ENCODE measurements around the gene GPER1. TPM values are rescaled to one million over a fixed set of nuclear protein-coding genes. Genes with fewer than 3 reads are reported as not detected.
A peak's percentile ranks its signal among the peaks of the same experiment; 100 is the strongest.
"Not testable (repeated sequence)": the region's sequence is repeated elsewhere in the genome, so short reads cannot be mapped to it uniquely, and the experiment has no call there.

The GPER1 gene
- 1 to 10 TPM; 5.5 to 6.6 TPM for total RNA-seq
- long read RNA-seq, donor 1, transcript GPER1-202 (2 exons, 2,639 nt): major isoform, 5 of 9 reads
- long read RNA-seq, donor 1, partial matches to known transcripts: 0 of 9 reads
- long read RNA-seq, donor 1, other reads (novel, unspliced or antisense): 4 of 9 reads
- long read RNA-seq, donor 2, transcript GPER1-201 (2 exons, 2,778 nt): major isoform, 5 of 16 reads
- long read RNA-seq, donor 2, partial matches to known transcripts: 0 of 16 reads
- long read RNA-seq, donor 2, other reads (novel, unspliced or antisense): 9 of 16 reads

GRCh38 chr7:1087952-1088920, at the start of gene GPER1:
Gene GPER1 (plus strand): TSS chr7:1088113. CDS start chr7:1091729, 3,616 bp downstream.
- intact Hi-C loops (cut with DNase I): loop anchor here in 1 of 2 donors (5.0 kb wide), 1 partner anchor 34 kb away; no protein-coding TSS in a partner anchor

GRCh38 chr7:1040233-1040632, 47.7 kb upstream of the GPER1 start:
- intact Hi-C loops (cut with DNase I); DNase-seq (ENCODE audit: low spot score): not testable (repeated sequence)

More at GRCh38 chr7:1087952-1088920, at the start of gene GPER1:
- DNase-seq (ENCODE audit: low spot score): no peak

GRCh38 chr7:1040790-1041189, 47.1 kb upstream of the GPER1 start:
- DNase-seq (ENCODE audit: low spot score): no peak
- intact Hi-C loops (cut with DNase I): no loop called here

DNA sequence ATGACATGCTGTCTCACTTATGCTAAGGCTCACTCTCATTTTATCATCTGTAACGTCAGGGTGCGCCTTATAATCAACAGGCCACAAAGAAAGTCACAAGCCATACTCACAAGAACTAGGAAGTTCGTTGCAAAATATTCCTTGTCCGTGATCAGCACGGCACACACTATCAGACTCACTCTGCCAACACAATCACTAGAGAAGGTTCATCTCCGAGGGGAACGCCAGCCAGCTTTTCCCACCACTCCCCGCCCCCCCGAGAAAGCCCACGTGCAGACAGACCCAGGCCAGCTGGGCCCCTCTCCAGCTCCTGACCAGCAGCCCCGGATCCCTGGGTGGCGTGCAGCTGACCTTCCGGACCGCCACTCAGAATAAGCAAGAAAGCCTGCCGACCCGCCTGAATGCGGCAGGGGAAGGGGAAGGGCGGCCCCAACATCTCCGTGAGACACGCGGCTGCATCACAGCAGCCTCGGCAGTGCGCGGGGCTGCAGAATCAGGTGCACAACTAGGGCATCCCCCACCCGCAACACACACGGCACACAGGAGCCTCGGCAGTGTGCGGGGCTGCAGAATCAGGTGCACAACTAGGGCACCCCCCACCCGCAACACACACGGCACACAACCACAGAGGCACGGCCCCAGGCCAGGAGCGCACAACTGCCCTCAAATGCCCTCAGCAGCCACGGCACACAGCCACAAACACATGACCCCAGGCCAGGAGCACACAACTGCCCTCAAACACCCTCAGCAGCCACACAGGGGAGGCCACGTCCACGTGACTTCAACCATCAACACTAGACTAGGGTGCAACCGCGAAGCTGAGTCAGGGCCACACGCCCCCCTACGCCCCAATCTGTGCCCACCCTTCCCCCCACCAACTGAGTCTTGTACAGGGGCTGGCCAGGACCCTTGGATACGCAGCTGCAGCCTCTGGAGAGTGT, 46.1 kb upstream of the GPER1 start:
- DNase-seq (ENCODE audit: low spot score): no peak
- intact Hi-C loops (cut with DNase I): no loop called here

- no peak for DNase-seq (ENCODE audit: low spot score)
- intact Hi-C loops (cut with DNase I): no loop called here
Measured at GRCh38 chr7:1042492-1042833, 45.5 kb upstream of the GPER1 start.

GRCh38 chr7:1043552-1044188, 44.2 kb upstream of the GPER1 start:
- intact Hi-C loops (cut with DNase I): no loop called here
- DNase-seq (ENCODE audit: low spot score): no peak

GRCh38 chr7:1044189-1045068, 43.5 kb upstream of the GPER1 start, which contains the start of gene GPR146:
Gene GPR146 (plus strand): TSS chr7:1044546. CDS start chr7:1057516, 12,970 bp downstream.
- intact Hi-C loops (cut with DNase I): loop anchor here in 1 of 2 donors (5.0 kb wide), 1 partner anchor 42 kb away; no protein-coding TSS in a partner anchor
- peak; percentile 99 for DNase-seq (ENCODE audit: low spot score)

- no peak for DNase-seq (ENCODE audit: low spot score)
- intact Hi-C loops (cut with DNase I): loop anchor here in 1 of 2 donors (5.0 kb wide), 1 partner anchor 43 kb away; no protein-coding TSS in a partner anchor
Measured at GRCh38 chr7:1045069-1046063, 42.5 kb upstream of the GPER1 start.

GRCh38 chr7:1046722-1047679, 40.9 kb upstream of the GPER1 start:
- no peak for DNase-seq (ENCODE audit: low spot score)
- intact Hi-C loops (cut with DNase I): loop anchor here in 1 of 2 donors (5.0 kb wide), 1 partner anchor 45 kb away; no protein-coding TSS in a partner anchor

GRCh38 chr7:1049006-1049741, 38.7 kb upstream of the GPER1 start:
- intact Hi-C loops (cut with DNase I): loop anchor here in 1 of 2 donors (5.0 kb wide), 1 partner anchor 47 kb away; no protein-coding TSS in a partner anchor
- DNase-seq (ENCODE audit: low spot score): no peak

GRCh38 chr7:1049801-1050200, 38.1 kb upstream of the GPER1 start:
- DNase-seq (ENCODE audit: low spot score): no peak
- intact Hi-C loops (cut with DNase I): loop anchor here in 1 of 2 donors (5.0 kb wide), 1 partner anchor 48 kb away; no protein-coding TSS in a partner anchor

- no peak for DNase-seq (ENCODE audit: low spot score)
Measured at GRCh38 chr7:1050254-1050906, 37.5 kb upstream of the GPER1 start.

DNA sequence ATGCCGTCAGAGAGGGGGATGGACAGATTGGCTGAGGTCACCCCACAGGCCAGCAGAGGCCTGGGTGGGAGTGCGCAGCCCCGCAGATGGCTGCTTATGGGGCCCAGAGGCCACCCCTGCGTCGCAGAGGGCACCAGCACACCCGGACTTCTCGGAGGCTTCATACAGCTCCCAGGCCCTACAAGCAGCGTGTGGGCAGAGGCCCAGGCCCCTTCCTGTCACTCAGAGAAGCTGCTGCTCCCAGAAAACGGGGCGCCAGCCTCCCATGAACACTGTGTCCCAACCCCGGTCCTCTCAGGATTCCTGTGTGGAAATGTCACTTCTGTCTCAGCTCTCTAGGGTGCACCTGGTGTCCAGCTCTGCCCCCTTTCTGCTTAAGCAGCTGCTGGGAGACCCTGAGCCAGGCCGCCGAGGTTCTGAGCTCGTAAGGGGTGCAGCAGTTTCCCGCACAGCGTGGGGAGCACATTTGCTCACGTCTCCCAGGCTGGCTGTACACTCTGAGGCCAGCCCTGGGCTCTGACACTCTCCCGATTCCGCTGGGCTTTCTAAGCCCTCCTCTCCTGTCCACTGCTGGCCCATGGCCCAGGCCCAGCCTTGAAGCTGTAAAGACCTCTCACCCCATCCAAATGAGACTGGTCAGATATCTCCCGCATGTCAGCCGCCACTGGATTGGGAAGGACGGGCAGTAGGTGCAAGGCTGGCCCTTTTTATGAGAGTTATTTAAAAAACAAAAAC, 36.8 kb upstream of the GPER1 start:
- DNase-seq (ENCODE audit: low spot score): no peak
- intact Hi-C loops (cut with DNase I): no loop called here

More at GRCh38 chr7:1050254-1050906, 37.5 kb upstream of the GPER1 start:
- intact Hi-C loops (cut with DNase I): no loop called here
